HT-29 (cell line): Measurements from ENCODE around the gene MYL6B. TPM values are rescaled to one million over a fixed set of nuclear protein-coding genes. Genes with fewer than 3 reads are reported as not detected.
"Not testable (repeated sequence)": the region's sequence is repeated elsewhere in the genome, so short reads cannot be mapped to it uniquely, and the experiment has no call there.

Experiments
- DNase-seq: peaks from one replicate; pipeline ENCODE4 v3.0.0-alpha.2; 2015; ENCODE audit warnings: low spot score
- total RNA-seq: library from RNA; depleted of rRNA; stranded (reverse); fragments of >200 nt; shearing (Covaris generic); gene quantifications from 2 replicates; pipeline ENCODE4 v1.2.3, GENCODE V29; 2014

Gene MYL6B
- total RNA-seq, 1 experiment from 2014 or later = 45.6 TPM

DNA sequence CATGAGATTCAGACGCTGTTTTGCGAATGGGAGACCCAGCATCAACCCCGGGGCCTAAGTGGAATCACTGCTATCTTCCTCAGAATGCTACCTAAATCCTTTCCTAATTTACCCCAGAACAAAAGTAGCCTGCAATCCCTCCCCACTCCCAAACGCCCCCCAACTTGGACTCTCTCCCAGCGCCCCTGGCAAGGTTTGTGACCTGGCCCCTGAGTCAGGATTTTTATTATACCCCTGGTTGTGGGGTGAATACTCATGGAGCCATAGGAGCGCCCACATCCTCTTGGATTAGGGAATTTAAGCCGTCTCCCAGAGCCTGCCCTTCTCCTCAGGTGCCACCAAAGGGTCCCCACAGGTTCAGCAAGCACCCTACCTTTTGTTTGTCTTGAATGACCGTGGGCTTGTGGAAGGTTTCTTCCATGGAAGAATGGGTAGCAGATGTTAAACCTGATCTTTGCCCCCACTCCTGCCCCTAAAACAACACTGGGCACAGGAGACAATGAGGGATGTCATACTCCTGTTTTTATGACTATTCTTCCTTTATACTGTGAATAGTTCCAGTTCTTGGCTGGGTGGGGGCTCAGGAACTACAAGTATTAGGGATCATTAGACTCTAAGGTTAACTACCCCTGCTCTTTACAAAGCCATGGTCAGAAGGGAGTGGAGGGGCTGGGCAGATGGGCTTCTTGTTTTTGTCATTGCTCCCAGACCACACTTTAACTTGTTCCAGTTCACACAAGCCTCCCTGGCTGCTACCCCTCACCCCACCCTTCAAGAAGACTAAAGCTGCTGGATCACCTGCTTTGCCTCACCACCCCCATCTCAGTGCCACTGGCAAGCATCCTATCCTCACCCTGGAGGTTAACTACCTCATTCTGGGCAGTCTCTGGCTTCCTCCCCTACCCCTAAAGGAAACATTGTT is 630 bp downstream of the MYL6B start:
- DNase-seq = no peak

DNA sequence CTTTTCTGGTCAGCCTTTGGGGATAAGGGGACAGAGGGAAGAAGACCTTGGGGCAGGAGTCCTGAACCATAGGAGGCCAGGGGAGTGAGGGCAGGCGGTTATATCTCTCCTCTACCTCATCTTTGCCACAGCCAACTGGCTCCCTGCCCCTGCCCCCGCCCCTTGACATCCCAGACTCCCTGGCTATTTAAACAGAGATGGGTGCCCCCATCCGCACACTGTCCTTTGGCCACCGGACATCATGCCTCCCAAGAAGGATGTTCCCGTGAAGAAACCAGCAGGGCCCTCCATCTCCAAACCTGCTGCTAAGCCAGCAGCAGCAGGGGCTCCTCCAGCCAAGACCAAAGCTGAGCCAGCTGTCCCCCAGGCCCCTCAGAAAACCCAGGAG is 1.3 kb downstream of the MYL6B start:
- DNase-seq = no peak

DNA sequence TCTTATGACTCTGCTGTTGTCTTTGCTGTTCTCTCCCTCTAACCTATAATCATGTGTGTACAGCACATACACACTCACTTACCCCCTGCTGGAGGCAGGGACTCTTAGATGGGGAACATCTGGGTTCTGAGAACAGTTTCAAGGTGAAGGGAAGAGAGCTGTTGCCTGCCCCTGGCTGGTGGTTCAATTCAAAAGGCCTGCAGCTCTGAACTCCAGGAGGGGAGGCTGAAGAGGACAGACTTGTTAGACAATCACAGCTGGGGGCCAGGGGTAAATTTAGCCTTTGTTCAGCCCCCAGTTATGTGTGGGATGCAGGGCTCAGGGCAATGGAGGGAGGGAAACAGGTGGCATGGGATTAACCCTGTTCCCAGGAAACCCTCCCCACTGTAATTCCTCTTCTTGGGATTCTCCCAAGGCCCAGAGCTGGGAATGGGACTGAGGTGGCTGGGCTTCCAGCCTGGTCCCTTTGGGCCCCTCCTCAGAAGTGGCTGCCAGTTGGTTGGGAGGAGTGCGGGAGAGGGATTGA is 1.9 kb downstream of the MYL6B start:
- no peak for DNase-seq

DNA sequence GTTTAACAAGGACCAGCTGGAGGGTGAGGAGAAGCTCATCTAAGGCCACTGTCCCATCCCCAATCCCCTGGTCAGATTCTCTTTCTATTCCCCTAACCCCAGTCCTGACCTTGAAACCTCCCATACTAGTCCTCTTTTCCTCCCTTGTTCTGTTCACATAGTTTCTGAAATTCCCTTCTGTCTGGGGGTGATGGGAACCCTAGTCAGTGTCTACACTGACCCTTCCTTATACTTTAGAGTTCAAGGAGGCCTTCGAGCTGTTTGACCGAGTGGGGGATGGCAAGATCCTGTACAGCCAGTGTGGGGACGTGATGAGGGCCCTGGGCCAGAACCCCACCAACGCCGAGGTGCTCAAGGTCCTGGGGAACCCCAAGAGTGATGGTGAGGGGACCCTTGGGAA is 2.4 kb downstream of the MYL6B start:
- DNase-seq = no peak

DNA sequence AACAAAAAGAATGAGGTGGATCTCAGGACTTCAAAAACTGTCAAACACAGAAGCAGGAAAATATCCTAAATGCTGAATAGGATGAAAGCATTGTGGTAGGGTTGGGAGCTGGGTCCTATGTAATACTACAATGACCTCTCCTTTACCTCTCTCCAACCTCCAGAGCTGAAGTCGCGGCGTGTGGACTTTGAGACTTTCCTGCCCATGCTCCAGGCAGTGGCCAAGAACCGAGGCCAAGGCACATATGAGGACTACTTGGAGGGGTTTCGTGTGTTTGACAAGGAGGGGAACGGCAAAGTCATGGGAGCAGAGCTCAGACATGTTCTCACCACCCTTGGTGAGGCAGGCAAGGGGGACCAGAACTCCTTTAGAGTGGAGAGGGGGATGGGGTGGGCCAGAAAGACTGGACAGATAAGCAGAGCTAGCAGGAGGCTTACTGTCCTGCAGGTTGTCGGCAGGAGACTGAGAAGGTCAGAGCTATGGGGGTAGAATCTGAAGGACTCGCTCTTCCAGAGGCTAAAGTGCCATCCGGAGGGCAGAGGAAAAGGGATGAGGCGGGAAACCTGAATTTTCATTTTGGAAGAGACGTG is 3.0 kb downstream of the MYL6B start:
- no peak for DNase-seq

DNA sequence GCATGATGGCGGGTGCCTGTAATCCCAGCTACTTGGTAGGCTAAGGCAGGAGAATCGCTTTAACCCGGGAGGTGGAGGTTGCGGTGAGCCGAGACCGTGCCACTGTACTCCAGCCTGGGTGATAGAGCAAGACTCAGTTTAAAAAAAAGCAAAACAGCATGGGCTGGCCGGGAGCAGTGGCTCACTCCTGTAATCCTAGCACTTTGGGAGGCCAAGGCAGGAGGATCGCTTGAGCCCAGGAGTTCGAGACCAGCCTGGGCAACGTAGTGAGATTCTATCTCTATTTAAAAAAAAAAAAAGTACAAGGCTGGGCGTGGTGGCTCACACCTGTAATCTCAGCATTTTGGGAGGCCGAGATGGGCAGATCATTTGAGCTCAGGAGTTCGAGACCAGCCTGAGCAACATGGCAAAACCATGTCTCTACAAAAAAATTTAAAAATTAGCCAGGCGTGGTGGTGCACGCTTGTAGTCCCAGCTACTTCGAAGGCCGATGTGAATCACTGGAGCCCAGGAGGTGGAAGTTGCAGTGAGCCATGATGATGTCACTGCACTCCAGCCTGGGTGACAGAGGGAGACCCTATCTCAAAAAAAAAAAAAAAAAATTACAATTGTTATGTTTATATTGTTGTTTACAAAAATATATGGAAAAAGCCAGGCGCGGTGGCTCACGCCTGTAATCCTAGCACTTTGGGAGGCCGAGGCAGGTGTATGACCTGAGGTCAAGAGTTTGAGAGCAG is 4.2 kb downstream of the MYL6B start:
- DNase-seq = not testable (repeated sequence)

DNA sequence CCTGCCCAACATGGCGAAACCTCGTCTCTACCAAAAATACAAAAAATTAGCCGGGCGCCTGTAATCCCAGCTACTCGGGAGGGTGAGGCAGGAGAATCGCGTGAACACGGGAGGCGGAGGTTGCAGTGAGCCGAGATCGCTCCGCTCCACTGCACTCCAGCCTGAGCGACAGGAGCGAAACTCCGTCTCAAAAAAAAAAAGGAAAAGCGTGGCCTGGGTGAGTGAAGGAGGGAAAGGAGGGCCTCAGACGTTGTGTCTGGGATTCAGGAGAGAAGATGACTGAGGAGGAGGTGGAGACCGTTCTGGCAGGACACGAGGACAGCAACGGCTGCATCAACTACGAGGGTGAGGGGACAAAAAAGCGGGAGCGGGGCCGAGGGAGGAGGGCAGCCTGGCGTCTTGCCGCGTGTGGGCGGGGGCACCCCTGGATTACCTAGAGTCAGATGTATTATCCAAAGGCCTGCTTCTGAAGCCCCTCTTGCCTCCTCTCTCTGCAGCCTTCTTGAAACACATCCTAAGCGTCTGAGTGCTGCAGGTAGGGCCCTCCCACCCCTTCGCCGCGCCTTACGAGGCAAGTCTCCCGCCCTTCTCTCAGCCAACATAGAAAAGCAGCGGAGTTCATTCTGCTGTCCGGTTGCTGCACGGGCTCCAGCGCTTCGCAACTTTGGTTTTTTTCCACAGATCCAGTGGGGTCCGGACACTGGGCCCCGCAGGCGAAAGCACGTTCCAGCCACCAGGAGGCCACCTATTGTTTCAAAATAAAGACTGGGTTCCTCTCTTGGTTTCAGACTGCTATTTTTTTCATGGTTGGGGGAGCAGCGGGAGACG is 5.0 kb downstream of the MYL6B start:
- DNase-seq = peak; percentile 85

DNA sequence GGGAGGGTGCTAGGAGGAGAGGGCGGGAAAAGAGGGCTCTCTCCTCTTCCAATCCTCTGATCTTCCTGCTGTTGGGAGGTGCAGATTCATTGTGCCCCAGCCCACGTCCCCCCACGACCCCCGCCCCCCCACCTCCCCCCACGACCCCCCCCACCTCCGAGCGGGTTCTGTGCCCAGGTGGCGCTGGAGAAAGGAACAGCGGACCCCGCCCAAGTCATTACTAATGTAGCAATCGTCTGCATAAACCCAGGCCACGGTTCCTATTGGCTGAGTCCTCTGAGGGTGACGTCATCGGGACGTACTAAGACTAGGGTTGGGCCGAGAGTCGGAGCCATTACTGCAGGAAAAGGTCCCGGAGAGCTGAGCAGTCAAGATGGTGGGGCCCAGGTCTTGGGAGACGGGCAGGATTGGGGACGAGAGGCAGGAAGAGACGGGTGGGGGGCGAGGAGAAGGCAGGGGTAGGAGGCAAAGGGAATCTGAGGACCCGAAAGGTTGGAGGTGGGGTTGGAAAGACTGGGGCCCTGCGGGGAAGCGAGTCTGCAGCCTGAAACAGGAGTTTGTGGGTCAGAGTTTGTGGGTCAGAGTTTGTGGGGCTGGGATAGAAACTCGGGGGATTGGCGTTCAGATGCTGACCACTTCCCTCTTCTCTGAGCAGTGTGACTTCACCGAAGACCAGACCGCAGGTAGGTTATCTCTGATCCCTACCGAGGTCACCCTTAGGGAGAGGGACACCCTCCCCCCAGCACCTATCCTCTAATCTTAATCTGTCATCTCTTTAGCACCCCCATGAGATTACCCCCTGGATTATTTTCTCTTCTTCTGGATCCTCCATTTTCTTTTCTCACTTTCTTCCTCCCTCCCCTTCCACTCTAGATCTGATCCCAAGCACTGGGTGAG is 5.9 kb downstream of the MYL6B start, which contains the start of gene MYL6:
Gene MYL6, plus strand, starts transcription at position 331 of the 897 bp plus-strand sequence. Its CDS starts 43 bp downstream, at position 374.
- peak; percentile 98 for DNase-seq

DNA sequence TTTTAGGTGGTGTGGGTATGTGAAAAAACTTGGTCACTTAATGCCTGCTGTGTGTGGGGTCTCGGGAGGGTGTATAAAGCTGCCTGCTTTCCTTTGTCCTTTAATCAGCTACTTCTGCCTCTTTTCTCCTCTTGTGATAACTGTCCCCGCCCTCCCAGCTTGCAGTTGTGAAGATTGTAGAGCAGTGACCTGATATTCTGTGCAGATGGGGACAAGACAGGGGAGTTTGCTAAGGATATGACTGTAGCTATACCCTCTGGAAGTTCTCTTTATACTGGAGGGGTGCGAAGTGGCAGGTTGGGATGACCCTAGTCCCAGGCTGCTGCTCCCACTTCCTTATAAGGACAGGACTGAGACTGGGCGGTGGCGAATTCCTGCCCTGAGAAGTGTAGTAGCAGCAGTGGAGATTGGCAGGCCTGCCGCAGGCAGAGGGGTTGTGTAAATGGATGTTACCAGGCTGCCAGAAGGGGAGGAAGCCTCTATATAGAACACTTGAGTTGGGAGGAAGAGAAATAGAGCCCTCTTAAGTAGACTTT is 6.6 kb downstream of the MYL6B start:
- peak; percentile 87 for DNase-seq

DNA sequence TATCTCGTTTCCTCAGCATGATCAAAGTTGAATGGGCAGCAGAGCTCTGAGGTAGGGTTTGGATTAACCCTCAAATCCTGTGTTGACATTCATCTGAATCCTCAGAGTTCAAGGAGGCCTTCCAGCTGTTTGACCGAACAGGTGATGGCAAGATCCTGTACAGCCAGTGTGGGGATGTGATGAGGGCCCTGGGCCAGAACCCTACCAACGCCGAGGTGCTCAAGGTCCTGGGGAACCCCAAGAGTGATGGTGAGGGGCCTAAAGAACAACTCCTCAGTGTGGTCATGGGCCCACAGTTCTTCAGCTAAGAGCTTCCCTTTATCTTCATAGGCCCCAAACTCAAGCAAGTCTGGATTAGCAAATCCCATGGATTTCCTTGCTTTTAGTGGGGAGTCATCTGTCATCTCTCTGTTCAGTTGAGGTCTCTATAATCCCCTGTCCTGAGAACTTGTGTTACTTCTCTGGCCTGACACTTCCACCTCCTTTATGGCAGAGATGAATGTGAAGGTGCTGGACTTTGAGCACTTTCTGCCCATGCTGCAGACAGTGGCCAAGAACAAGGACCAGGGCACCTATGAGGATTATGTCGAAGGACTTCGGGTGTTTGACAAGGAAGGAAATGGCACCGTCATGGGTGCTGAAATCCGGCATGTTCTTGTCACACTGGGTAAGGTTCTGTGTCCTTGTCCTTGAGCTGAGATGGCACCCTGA is 7.2 kb downstream of the MYL6B start:
- peak; percentile 25 for DNase-seq

DNA sequence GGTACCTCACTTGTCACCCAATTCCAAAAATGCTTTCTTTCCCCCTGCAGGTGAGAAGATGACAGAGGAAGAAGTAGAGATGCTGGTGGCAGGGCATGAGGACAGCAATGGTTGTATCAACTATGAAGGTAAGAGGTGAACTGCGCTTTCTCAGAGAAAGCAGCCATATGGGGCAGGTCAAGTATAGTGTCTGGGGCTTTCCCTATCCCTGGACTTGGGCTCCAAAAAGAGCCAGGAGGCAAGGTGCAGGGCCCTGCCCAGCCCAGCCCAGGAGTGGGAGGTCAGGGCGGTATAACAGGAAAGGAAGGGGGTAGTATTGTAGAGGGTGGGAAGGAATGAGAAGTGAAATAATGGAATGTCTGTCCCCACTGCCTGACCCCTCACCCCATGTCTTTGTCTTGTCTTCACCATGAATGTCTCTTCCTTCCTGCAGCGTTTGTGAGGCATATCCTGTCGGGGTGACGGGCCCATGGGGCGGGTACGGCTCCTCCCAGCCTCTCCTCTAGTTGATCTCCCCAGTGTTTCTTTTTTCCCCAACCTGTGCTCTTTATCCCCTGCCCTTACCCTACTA is 7.9 kb downstream of the MYL6B start:
- peak; percentile 38 for DNase-seq

DNA sequence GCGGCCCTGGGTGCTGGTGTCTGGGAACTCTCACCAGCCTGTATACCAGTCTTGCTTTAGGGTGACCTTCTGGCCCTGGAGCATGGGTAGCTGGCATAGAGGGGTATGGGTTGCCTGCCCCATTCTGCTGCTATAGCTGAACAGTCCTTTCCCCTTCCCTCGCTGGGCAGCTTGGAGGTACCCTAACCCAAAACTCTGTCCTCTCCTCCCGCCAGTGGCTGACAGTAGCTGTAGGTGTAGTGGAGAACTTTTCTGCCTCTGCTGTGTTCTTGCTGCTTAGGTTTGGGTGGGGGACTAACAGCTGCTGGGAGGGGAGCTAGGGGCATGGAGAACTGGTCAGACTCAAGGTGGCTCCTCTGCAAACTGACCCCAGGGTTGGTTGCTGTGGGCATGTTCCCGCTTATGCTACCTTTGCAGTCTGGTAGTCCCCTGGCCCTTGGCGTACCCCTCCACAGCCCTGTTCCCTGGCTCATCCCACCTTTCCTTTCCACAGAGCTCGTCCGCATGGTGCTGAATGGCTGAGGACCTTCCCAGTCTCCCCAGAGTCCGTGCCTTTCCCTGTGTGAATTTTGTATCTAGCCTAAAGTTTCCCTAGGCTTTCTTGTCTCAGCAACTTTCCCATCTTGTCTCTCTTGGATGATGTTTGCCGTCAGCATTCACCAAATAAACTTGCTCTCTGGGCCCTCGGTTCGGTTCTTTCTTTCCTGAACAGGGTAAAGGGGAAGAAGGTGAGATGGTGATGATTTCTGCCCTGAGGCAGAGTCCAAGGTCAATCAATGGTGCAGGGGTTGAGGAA is 8.7 kb downstream of the MYL6B start:
- DNase-seq = no peak

DNA sequence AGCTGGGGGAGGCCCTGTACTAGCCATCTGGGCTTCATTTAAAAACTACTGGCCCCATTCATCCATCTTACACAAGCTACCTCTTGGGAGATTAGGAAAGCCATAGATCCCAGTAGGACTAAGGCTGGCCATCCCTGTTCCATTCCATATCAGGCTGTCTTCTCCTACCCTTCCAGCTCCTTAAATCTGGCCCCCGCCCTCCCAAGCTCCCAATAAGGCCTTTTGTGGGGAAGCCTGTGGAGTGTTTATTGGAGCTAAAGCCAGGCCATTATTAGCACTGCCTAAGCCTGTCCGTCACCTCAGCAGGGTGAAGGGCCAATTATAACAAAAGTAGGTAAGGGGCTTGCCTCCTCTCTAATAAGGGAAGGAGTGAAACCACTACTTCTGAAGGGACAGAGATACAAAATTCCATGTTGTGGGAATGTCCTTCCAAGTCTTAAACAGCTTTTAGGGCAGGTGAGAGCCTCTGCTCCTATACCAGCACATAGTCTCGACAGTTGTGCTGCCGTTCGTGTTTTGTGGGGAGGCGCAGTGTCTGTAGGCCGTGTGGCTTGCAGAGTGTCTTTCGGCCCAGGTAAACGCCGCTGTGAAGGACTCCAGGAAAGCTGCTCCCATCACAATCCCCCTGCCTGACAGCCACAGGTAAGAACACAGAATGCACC is 9.4 kb downstream of the MYL6B start:
- DNase-seq = no peak

DNA sequence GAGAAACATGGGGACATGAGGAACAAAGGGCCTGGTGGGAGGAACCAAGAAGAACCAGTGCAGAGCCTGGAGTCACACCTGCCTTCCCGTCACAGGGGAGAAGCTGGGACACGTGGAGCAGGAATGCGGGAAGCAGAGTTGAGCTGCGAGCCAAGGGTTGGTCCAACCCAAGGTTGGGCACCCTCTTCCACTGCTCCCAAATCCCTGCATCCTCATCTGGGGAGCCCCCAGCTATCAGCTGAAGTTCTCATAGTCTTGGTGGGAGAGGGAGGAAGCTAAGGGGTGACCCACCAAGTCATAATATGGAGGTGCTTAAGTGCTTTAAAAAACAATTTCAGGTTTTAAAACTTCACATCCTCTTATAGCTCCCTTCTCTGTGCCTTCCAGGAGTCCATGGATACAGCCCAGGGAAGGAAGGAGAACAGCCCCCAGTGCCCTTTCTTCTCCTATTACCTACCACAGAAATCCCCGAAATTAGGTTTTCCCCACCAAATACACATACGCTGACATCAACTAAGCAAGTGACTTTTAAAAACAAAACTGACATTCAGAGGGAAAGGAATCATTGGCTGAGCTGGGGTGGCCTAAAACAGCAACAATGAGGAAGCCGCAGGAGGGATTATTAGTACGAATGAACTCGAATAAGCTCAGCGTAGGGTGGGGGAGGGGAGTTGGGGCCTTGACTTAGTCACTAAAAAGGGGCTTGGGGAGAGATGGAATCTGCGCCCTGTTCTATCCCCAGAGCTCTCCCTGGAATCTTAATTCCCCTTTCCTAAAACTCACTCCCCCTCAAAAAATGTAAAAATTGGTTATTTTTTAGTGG is 10.3 kb downstream of the MYL6B start:
- DNase-seq = no peak

DNA sequence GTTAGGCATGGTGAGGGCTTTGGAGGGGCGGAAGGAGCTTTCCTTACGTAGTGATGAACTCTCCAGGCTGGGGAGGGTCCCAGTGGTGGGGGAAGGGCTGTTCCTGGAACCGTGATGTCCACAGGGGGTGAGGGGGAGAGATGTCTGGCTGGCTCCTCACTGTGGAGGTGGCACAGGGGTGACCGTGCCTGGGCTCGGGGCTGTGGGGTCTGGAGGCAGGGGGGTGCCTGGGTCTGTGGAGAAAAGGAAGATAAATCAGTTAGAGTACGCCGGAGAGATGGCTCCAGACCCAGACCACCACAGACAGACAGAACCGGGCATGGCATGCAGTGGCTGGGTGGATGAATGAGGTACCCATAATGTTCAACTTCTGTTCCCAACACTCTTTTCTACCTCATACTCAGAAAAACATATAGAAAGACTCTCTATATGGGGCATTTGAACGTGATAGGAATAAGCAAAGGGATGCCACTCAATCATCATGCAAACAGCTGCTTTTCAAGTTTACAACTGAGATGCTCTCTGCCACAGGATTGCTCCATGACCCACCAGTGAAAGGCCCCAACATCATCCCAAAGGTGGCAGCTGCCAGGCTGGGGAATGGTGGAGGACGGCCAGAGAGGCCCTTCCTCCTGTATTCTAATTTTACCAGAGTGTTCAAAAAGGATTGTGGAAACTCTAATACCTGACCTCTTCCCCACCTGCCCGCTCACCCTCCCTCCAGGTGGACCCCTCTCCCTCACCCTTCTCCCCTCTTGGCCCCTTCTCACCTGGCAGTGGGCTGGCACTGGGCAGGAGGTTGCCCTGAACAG is 11.4 kb downstream of the MYL6B start:
- DNase-seq = peak; percentile 28

DNA sequence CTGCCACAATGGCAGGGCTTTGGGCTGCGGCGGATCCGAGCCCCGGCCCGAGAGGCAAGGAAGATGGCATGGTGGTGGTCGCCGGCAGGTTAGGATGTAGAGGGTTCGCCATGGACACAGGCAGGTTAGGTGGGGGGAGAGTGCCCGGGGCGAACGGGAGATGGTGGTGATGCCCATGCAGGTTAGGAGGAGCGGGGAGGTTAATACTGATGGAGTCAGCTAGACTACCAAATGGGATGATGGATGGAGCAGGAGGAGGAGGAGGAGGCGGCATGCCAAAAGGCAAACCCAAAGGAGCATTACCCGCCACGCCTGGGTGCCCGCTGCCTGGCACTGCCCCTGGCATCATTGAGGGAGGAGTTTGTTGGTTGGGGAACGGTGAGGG is 11.9 kb downstream of the MYL6B start:
- DNase-seq = no peak
